NCI-H1417 treated with DMSO at 0.1 percent for 48 hours (cell line): Measurements from ENCODE around the gene TPD52L1.

Experiments
- DNase-seq: peaks from one replicate; lab custom pipeline; 2025; lab: John Stamatoyannopoulos, UW

Gene TPD52L1

GRCh38 chr6:125211352-125211751, 57.8 kb downstream of the TPD52L1 start:
- no peak for DNase-seq

GRCh38 chr6:125212377-125212776, 58.8 kb downstream of the TPD52L1 start:
- no peak for DNase-seq

- DNase-seq, result no peak
Observed at GRCh38 chr6:125213939-125214338, 60.4 kb downstream of the TPD52L1 start.

- DNase-seq, result no peak
Observed at GRCh38 chr6:125215252-125215819, 61.8 kb downstream of the TPD52L1 start.

- no peak for DNase-seq
Observed at GRCh38 chr6:125216015-125216414, 62.4 kb downstream of the TPD52L1 start.

GRCh38 chr6:125217369-125217768, 63.8 kb downstream of the TPD52L1 start:
- no peak for DNase-seq

GRCh38 chr6:125217992-125218391, 64.4 kb downstream of the TPD52L1 start:
- no peak for DNase-seq

GRCh38 chr6:125219361-125219895, 65.9 kb downstream of the TPD52L1 start:
- no peak for DNase-seq

GRCh38 chr6:125220712-125221111, 67.1 kb downstream of the TPD52L1 start:
- no peak for DNase-seq

- DNase-seq, result no peak
Observed at GRCh38 chr6:125222531-125223455, 69.2 kb downstream of the TPD52L1 start.

- no peak for DNase-seq
Observed at GRCh38 chr6:125224231-125224861, 70.8 kb downstream of the TPD52L1 start.

GRCh38 chr6:125227244-125227643, 73.7 kb downstream of the TPD52L1 start:
- no peak for DNase-seq

- no peak for DNase-seq
Observed at GRCh38 chr6:125228981-125229479, 75.5 kb downstream of the TPD52L1 start.

- no peak for DNase-seq
Observed at GRCh38 chr6:125230674-125231073, 77.1 kb downstream of the TPD52L1 start.

GRCh38 chr6:125231133-125231532, 77.6 kb downstream of the TPD52L1 start:
- DNase-seq, result no peak

GRCh38 chr6:125231574-125232343, 78.2 kb downstream of the TPD52L1 start:
- DNase-seq, result no peak

GRCh38 chr6:125232466-125232865, 78.9 kb downstream of the TPD52L1 start:
- DNase-seq, result no peak

GRCh38 chr6:125233202-125233601, 79.6 kb downstream of the TPD52L1 start:
- DNase-seq, result no peak

- no peak for DNase-seq
Observed at GRCh38 chr6:125236536-125237327, 83.2 kb downstream of the TPD52L1 start.

GRCh38 chr6:125237764-125238163, 84.2 kb downstream of the TPD52L1 start:
- DNase-seq, result no peak

GRCh38 chr6:125245109-125245508, 91.5 kb downstream of the TPD52L1 start:
- DNase-seq, result no peak
